Keratinocyte (primary cell): ENCODE results near the gene C22orf39.

Experiments
- EZH2 ChIP-seq: IDR thresholded peaks from one replicate; pipeline ENCODE4 v1.6.1; 2012; ENCODE audit warnings: inconsistent platforms, mild to moderate bottlenecking, low read length, moderate library complexity
- TF ChIP-seq, protein P1 (sequence below), 3 experiments: IDR thresholded peaks in 1 of 3; conservative IDR thresholded peaks in 1 of 3; optimal IDR thresholded peaks in 1 of 3; 2 replicates in 2 of 3; 3 replicates in 1 of 3; pipeline versions ENCODE3 to v1.5.1; 2011; ENCODE audit warnings: low read length in 3 of 3, mild to moderate bottlenecking in 3 of 3, moderate library complexity in 2 of 3, control low read depth in 1 of 3, inconsistent platforms in 1 of 3; ENCODE audit not compliant: insufficient read depth in 2 of 3; ENCODE audit errors: extremely low read depth in 1 of 3

DNA sequence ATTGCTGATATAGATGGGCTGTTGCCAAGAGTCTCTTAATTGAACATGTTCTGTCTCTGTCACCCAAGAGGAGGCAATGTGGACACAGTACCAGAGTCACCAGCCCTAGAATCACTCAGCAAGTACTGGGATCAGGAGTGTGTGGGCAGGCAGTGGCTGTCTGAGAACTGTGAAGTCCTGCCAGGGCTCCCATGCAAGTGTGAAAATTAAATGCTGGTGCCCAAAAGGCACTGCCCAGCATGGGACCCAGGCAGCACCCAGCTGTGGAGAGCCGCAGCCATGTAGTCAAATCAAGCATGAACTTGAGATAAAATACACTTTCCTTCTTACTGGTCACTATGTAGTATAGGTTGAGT lies 35.8 kb downstream of the C22orf39 start:
- TF ChIP-seq, protein P1, sequence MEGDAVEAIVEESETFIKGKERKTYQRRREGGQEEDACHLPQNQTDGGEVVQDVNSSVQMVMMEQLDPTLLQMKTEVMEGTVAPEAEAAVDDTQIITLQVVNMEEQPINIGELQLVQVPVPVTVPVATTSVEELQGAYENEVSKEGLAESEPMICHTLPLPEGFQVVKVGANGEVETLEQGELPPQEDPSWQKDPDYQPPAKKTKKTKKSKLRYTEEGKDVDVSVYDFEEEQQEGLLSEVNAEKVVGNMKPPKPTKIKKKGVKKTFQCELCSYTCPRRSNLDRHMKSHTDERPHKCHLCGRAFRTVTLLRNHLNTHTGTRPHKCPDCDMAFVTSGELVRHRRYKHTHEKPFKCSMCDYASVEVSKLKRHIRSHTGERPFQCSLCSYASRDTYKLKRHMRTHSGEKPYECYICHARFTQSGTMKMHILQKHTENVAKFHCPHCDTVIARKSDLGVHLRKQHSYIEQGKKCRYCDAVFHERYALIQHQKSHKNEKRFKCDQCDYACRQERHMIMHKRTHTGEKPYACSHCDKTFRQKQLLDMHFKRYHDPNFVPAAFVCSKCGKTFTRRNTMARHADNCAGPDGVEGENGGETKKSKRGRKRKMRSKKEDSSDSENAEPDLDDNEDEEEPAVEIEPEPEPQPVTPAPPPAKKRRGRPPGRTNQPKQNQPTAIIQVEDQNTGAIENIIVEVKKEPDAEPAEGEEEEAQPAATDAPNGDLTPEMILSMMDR (optimal IDR thresholded peaks at IDR 0.05 in 1 of 3, IDR thresholded peaks at IDR 0.05 in 1 of 3, conservative IDR thresholded peaks at IDR 0.05 in 1 of 3; ENCODE audit: extremely low read depth in 1 of 3, insufficient read depth in 2 of 3, low read length in 3 of 3): no peak
- no peak for TF ChIP-seq EZH2
